Left lung (tissue), 10 donors: Measurements from ENCODE around the gene TRAF3. TPM values are rescaled to one million over a fixed set of nuclear protein-coding genes. Genes with fewer than 3 reads are reported as not detected.
"Not testable (repeated sequence)": the region's sequence is repeated elsewhere in the genome, so short reads cannot be mapped to it uniquely, and the experiment has no call there.

ENCODE experiments used
- ATAC-seq: fragments of 200-7000 bp; cut with Tn5 transposase; one replicate; pipeline ENCODE4 v1.9.1; 2020; ENCODE audit warnings: moderate library complexity
- DNase-seq, 4 donors: peaks; one replicate each; pipeline ENCODE4 v3.0.0-alpha.2; 2013 to 2020
- H3K27ac ChIP-seq, 2 donors: fragments of 200-600 bp; sonication (generic) in 1 of 2; one replicate each; pipeline versions ENCODE4 v1.5.0 to v1.8.0; 2020 to 2021
- H3K27me3 ChIP-seq, 2 donors: fragments of 200-600 bp; sonication (generic) in 1 of 2; one replicate each; pipeline versions ENCODE4 v1.5.0 to v1.8.0; 2020 to 2021
- H3K36me3 ChIP-seq, 2 donors: fragments of 200-600 bp; sonication (generic) in 1 of 2; one replicate each; pipeline versions ENCODE4 v1.5.0 to v1.8.0; 2020 to 2021
- H3K4me1 ChIP-seq, 2 donors: fragments of 200-600 bp; one replicate each; pipeline ENCODE4 v1.8.0; 2021
- H3K4me3 ChIP-seq, 2 donors: fragments of 200-600 bp; sonication (generic) in 1 of 2; one replicate each; pipeline versions ENCODE4 v1.5.0 to v1.8.0; 2020 to 2021; ENCODE audit warnings: mild to moderate bottlenecking in 1 of 2
- H3K9me3 ChIP-seq, 2 donors: fragments of 200-600 bp; sonication (generic) in 1 of 2; one replicate each; pipeline versions ENCODE4 v1.5.0 to v1.8.0; 2020 to 2021
- CTCF ChIP-seq, 2 donors: fragments of 200-600 bp; sonication (generic) in 1 of 2; IDR thresholded peaks; one replicate each; pipeline versions ENCODE4 v1.5.0 to v1.8.0; 2021; ENCODE audit warnings: antibody characterized with exemption in 2 of 2
- intact Hi-C, 2 donors: fragments of 100-400 bp; cut with DNase I; formaldehyde crosslinking; loops; one replicate each; pipeline versions ENCODE4 v1.11.2 to v1.14.2; 2022
- polyA plus RNA-seq, 6 donors: library from polyadenylated mRNA; unstranded; fragments of 120-200 nt; gene quantifications; one replicate each; pipeline ENCODE4 v1.2.1, GENCODE V29; 2013; ENCODE audit not compliant: insufficient read length in 6 of 6
- total RNA-seq, 2 donors: library from RNA; stranded (reverse); fragmentation: NEBNext Ultra II Directional; extraction: Animal tissue kit (Norgen Biotek cat#: 25700); gene quantifications; one replicate each; pipeline ENCODE4 v1.2.1, GENCODE V29; 2021
- donor health status: DM: no; HTN: yes; CAD: no.
- donor health status: DM: no; HTN: no; CAD: no.

The TRAF3 gene
- total and polyA plus RNA-seq, 8 donors = 10.9 to 25.1 (median 13.1) TPM

- DNase-seq = no peak
- Histone ChIP-seq H3K4me3 (no peak overlapping the region), H3K4me1 (peaks cover 0 to 12% of the 10 kb centered on the region in 2 donors), H3K36me3 (no peaks in the 10 kb centered on the region), H3K9me3 (no peaks in the 10 kb centered on the region), H3K27me3 (no peaks in the 10 kb centered on the region), H3K27ac (no peak overlapping the region)
- intact Hi-C loops = no loop called here
- no peak for TF ChIP-seq CTCF (IDR thresholded peaks at IDR 0.05)
- ATAC-seq = peak; percentile 69
Measured at GRCh38 chr14:102817942-102818940, 41.0 kb downstream of the TRAF3 start.

GRCh38 chr14:102819176-102819628 lies 42.0 kb downstream of the TRAF3 start:
- no peak overlapping the region for H3K27ac ChIP-seq
- H3K9me3 ChIP-seq = no peaks in the 10 kb centered on the region
- H3K27me3 ChIP-seq = no peaks in the 10 kb centered on the region
- ATAC-seq (peak; percentile 38), DNase-seq (no peak)
- no peak for TF ChIP-seq CTCF (IDR thresholded peaks at IDR 0.05)
- H3K4me3 ChIP-seq = no peak overlapping the region
- no peaks in the 10 kb centered on the region for H3K36me3 ChIP-seq
- peaks cover 0 to 12% of the 10 kb centered on the region in 2 donors for H3K4me1 ChIP-seq
- intact Hi-C loops = no loop called here

GRCh38 chr14:102819747-102820330 lies 42.6 kb downstream of the TRAF3 start:
- Histone ChIP-seq H3K9me3 (no peaks in the 10 kb centered on the region), H3K4me1 (peaks cover 0 to 12% of the 10 kb centered on the region in 2 donors), H3K36me3 (no peaks in the 10 kb centered on the region), H3K4me3 (no peak overlapping the region), H3K27me3 (no peaks in the 10 kb centered on the region), H3K27ac (no peak overlapping the region)
- DNase-seq (no peak), ATAC-seq (no peak)
- intact Hi-C loops = no loop called here
- TF ChIP-seq CTCF (IDR thresholded peaks at IDR 0.05) = no peak

- no peaks in the 10 kb centered on the region for H3K27me3 ChIP-seq
- ATAC-seq = no peak
- TF ChIP-seq CTCF (IDR thresholded peaks at IDR 0.05) = no peak
- intact Hi-C loops = no loop called here
- DNase-seq = no peak
- H3K4me3 ChIP-seq = no peak overlapping the region
- H3K4me1 ChIP-seq = peaks cover 0 to 12% of the 10 kb centered on the region in 2 donors
- H3K36me3 ChIP-seq = no peaks in the 10 kb centered on the region
- no peaks in the 10 kb centered on the region for H3K9me3 ChIP-seq
- no peak overlapping the region for H3K27ac ChIP-seq
Measured at GRCh38 chr14:102821252-102821651, 44.0 kb downstream of the TRAF3 start.

- ATAC-seq = no peak
- intact Hi-C loops = no loop called here
- no peak overlapping the region for H3K27ac ChIP-seq
- H3K36me3 ChIP-seq = no peaks in the 10 kb centered on the region
- no peaks in the 10 kb centered on the region for H3K27me3 ChIP-seq
- no peak for DNase-seq
- H3K4me3 ChIP-seq = no peak overlapping the region
- H3K9me3 ChIP-seq = no peaks in the 10 kb centered on the region
- H3K4me1 ChIP-seq = peaks cover 0 to 12% of the 10 kb centered on the region in 2 donors
- no peak for TF ChIP-seq CTCF (IDR thresholded peaks at IDR 0.05)
Measured at GRCh38 chr14:102822311-102822863, 45.1 kb downstream of the TRAF3 start.

- ATAC-seq, H3K36me3 ChIP-seq, H3K4me3 ChIP-seq, H3K9me3 ChIP-seq, DNase-seq, intact Hi-C loops, H3K27me3 ChIP-seq, H3K27ac ChIP-seq: not testable (repeated sequence)
- peaks cover 0 to 12% of the 10 kb centered on the region in 2 donors for H3K4me1 ChIP-seq
Measured at GRCh38 chr14:102822887-102823286, 45.6 kb downstream of the TRAF3 start.
